Ishikawa (cell line): ENCODE measurements around the gene MTARC2.

Experiments
- CEBPB ChIP-seq: IDR thresholded peaks from 2 replicates; pipeline ENCODE4 v1.6.1; 2012
- CREB1 ChIP-seq: IDR thresholded peaks from 2 replicates; pipeline ENCODE4 v1.6.1; 2012; ENCODE audit warnings: low read depth
- EGR1 ChIP-seq: IDR thresholded peaks from 2 replicates; pipeline ENCODE4 v1.6.1; 2012
- EP300 ChIP-seq: IDR thresholded peaks from 2 replicates; pipeline ENCODE4 v1.6.1; 2012; ENCODE audit warnings: borderline replicate concordance
- FOXM1 ChIP-seq: IDR thresholded peaks from 2 replicates; pipeline ENCODE4 v1.6.1; 2012; ENCODE audit warnings: low read depth, borderline replicate concordance
- MAX ChIP-seq: IDR thresholded peaks from 2 replicates; pipeline ENCODE4 v1.6.1; 2012
- NFIC ChIP-seq: IDR thresholded peaks from 2 replicates; pipeline ENCODE4 v1.6.1; 2012
- RAD21 ChIP-seq: IDR thresholded peaks from 2 replicates; pipeline ENCODE4 v1.6.1; 2012; ENCODE audit warnings: low read depth
- REST ChIP-seq: IDR thresholded peaks from 2 replicates; pipeline ENCODE4 v1.6.1; 2012; ENCODE audit warnings: low read depth, mild to moderate bottlenecking
- TAF1 ChIP-seq: IDR thresholded peaks from 2 replicates; pipeline ENCODE4 v1.6.1; 2012; ENCODE audit warnings: low read depth, mild to moderate bottlenecking
- TCF12 ChIP-seq: IDR thresholded peaks from 2 replicates; pipeline ENCODE4 v1.6.1; 2012; ENCODE audit warnings: low read depth
- TEAD4 ChIP-seq: IDR thresholded peaks from 2 replicates; pipeline ENCODE4 v1.6.1; 2012
- USF1 ChIP-seq: IDR thresholded peaks from 2 replicates; pipeline ENCODE4 v1.6.1; 2012
- YY1 ChIP-seq: IDR thresholded peaks from 2 replicates; pipeline ENCODE4 v1.6.1; 2012; ENCODE audit warnings: low read depth
- ZBTB7A ChIP-seq: IDR thresholded peaks from 2 replicates; pipeline ENCODE4 v1.6.1; 2012; ENCODE audit warnings: low read depth

Gene MTARC2

GRCh38 chr1:220788900-220789299 lies 40.8 kb downstream of the MTARC2 start:
- TF ChIP-seq EGR1 (no peak), TAF1 (no peak), EP300 (no peak), CEBPB (no peak), USF1 (no peak), YY1 (no peak)

- TF ChIP-seq EGR1: no peak
- no peak for TF ChIP-seq USF1
- no peak for TF ChIP-seq REST
- TF ChIP-seq ZBTB7A: no peak
- TF ChIP-seq NFIC: no peak
- no peak for TF ChIP-seq EP300
- TF ChIP-seq TCF12: no peak
- TF ChIP-seq CEBPB: no peak
- no peak for TF ChIP-seq TEAD4
- TF ChIP-seq YY1: no peak
- TF ChIP-seq CREB1: no peak
- TF ChIP-seq FOXM1: no peak
- no peak for TF ChIP-seq RAD21
- no peak for TF ChIP-seq MAX
- no peak for TF ChIP-seq TAF1
Measured at GRCh38 chr1:220789532-220790147, 41.5 kb downstream of the MTARC2 start.

- TF ChIP-seq TAF1 (no peak), TCF12 (no peak), YY1 (no peak), USF1 (no peak), REST (no peak), CEBPB (no peak), TEAD4 (no peak), CREB1 (no peak), EP300 (no peak), RAD21 (no peak), ZBTB7A (no peak), MAX (no peak), NFIC (no peak), EGR1 (no peak), FOXM1 (no peak)
Measured at GRCh38 chr1:220791285-220791684, 43.2 kb downstream of the MTARC2 start.

GRCh38 chr1:220791956-220792355 lies 43.8 kb downstream of the MTARC2 start:
- no peak for TF ChIP-seq MAX
- no peak for TF ChIP-seq EP300
- TF ChIP-seq TCF12: no peak
- TF ChIP-seq TEAD4: no peak
- TF ChIP-seq TAF1: no peak
- no peak for TF ChIP-seq RAD21
- no peak for TF ChIP-seq CREB1
- no peak for TF ChIP-seq NFIC
- TF ChIP-seq USF1: no peak
- TF ChIP-seq REST: no peak
- TF ChIP-seq ZBTB7A: no peak
- TF ChIP-seq CEBPB: no peak
- TF ChIP-seq FOXM1: no peak
- no peak for TF ChIP-seq YY1
